GM12801 (cell line): ENCODE results near the gene CSMD2.

Experiments
- TF ChIP-seq, protein P1 (sequence below): IDR thresholded peaks from one replicate; pipeline ENCODE4 v1.5.1; 2011; ENCODE audit warnings: control low read depth; ENCODE audit not compliant: insufficient read length; ENCODE audit errors: extremely low read depth

The CSMD2 gene

DNA sequence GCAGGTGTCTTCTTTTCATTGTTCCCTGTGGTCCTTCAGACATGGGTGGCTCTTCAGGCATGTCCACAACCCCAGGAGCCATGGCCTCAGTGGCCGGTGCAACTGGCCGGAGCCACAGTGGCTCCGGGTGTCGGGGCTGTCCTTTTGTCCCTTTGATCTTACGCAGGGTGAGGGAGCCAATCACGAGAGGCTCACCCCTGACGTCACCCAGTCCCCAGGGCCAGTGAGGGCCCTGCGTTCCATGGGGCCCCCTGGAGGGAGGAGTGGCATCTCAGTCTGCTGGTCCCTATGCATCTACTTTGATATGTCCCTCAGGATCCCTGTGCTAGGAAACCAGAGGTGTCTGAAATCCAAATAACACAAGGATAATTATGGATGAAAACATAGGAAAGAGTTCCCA, 663.3 kb downstream of the CSMD2 start:
- TF ChIP-seq, protein P1, sequence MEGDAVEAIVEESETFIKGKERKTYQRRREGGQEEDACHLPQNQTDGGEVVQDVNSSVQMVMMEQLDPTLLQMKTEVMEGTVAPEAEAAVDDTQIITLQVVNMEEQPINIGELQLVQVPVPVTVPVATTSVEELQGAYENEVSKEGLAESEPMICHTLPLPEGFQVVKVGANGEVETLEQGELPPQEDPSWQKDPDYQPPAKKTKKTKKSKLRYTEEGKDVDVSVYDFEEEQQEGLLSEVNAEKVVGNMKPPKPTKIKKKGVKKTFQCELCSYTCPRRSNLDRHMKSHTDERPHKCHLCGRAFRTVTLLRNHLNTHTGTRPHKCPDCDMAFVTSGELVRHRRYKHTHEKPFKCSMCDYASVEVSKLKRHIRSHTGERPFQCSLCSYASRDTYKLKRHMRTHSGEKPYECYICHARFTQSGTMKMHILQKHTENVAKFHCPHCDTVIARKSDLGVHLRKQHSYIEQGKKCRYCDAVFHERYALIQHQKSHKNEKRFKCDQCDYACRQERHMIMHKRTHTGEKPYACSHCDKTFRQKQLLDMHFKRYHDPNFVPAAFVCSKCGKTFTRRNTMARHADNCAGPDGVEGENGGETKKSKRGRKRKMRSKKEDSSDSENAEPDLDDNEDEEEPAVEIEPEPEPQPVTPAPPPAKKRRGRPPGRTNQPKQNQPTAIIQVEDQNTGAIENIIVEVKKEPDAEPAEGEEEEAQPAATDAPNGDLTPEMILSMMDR, result no peak

DNA sequence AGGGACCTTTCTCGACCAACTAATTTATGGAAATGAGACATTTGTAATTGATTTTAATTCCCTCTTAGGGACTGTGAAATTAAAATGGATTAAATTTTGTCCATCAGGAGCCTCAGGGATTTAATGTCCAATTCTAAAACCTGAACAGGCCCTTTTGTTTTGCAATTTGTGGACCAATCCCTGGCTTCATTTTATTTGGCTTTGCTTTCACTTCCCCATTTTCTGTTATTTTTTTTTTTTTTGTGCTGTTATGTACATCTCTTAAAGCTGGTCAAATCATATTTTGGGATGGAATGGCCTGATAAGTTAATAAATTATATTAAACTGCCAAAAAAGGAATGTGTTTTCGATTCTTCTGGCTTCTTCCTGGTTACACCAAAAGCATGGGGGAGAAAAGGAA, 663.7 kb downstream of the CSMD2 start:
- TF ChIP-seq, protein P1, result no peak

GRCh38 chr1:33500547-33500946, 664.5 kb downstream of the CSMD2 start:
- TF ChIP-seq, protein P1, result no peak

DNA sequence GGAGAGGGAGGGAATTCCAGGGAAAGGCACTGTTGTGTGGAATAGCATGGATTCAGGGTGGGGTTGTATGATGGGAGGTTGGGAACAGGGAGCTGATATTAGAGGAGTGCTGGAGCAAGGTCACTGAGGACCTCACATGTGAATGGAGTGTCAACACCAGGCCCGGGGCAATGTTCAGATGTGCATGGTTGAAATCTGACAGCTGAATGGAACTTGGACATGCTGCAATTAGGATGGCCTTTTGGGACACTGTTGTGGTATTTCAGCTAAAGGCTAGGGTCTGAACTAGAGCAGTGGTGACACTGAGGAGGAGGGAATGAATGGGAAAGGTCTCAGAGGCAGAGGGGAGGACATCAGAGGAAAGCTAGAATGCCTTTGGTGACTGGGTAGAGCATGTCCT, 667.6 kb downstream of the CSMD2 start:
- TF ChIP-seq, protein P1, result no peak

DNA sequence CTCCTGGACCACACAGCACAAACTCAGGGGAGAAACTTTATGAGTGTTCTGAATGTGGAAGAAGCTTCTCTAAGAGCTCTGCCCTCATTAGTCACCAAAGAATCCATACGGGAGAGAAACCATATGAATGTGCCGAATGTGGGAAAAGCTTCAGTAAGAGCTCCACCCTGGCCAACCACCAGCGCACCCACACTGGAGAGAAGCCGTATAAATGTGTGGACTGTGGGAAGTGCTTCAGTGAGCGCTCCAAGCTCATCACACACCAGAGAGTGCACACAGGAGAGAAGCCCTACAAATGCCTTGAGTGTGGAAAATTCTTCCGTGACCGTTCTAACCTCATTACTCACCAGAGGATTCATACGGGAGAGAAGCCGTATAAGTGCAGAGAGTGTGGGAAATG, 670.1 kb downstream of the CSMD2 start:
- TF ChIP-seq, protein P1, result no peak

DNA sequence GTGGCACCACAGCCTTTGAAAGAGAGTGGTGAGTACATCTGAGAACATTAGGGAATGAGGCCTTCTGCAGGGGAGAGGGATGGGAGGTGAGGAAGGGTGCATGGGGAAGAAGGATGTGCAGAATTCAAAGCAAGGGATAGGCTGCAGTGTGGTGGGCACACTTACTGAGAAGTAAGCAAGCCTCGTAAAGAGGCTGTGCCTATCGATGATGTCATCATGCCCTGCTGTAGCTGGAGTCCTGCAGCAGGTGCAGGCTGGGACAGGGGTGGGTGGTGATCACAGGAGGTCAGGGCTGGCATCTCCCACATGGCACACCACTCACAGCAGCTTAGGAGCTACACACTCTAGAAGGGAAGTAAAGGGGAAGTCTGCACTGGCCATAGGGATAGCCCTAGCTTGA, 676.4 kb downstream of the CSMD2 start:
- TF ChIP-seq, protein P1, result no peak

DNA sequence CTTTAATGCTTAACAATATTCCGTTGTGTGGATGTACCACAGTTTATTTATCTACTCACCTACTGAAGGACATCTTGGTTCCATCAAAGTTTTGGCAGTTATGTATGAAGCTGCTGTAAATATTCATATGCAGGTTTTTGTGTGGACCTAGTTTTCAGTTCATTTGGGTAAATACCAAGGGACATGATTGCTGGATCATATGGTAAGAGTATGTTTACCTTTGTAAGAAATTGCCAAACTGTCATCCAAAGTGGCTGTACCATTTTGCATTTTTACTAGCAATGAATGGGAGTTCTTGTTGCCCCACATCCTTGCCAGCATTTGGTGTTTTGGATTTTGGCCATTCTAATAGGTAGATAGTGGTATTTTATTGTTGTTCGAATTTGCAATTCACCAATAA, 682.6 kb downstream of the CSMD2 start:
- TF ChIP-seq, protein P1, result no peak

- TF ChIP-seq, protein P1, result no peak
Observed at GRCh38 chr1:33477451-33477850, 687.6 kb downstream of the CSMD2 start.
